Peyer's patch (tissue), 4 donors: Measurements from ENCODE around the gene CDH1. TPM values are rescaled to one million over a fixed set of nuclear protein-coding genes. Genes with fewer than 3 reads are reported as not detected.

Experiments used
- DNase-seq, 3 donors: peaks; one replicate each; pipeline ENCODE4 v3.0.0-alpha.2; 2017 to 2019
- H3K27ac ChIP-seq, 4 donors: fragments of 200-600 bp; sonication (generic); one replicate each; pipeline ENCODE4 v1.5.1; 2016 to 2019
- H3K27me3 ChIP-seq, 2 donors: fragments of 200-600 bp; sonication (generic); one replicate each; pipeline ENCODE4 v1.5.1; 2019
- H3K36me3 ChIP-seq, 3 donors: fragments of 200-600 bp; sonication (generic); one replicate each; pipeline ENCODE4 v1.5.1; 2016 to 2019
- H3K4me1 ChIP-seq, 4 donors: fragments of 200-600 bp; sonication (generic); one replicate each; pipeline ENCODE4 v1.5.1; 2016 to 2019
- H3K4me3 ChIP-seq, 4 donors: fragments of 200-600 bp; sonication (generic); 1 replicate in 3 of 4; 2 replicates in 1 of 4; pipeline ENCODE4 v1.5.1; 2016 to 2019; ENCODE audit warnings: mild to moderate bottlenecking in 1 of 4
- H3K9me3 ChIP-seq, 4 donors: fragments of 200-600 bp; sonication (generic); one replicate each; pipeline ENCODE4 v1.5.1; 2016 to 2019; ENCODE audit warnings: mild to moderate bottlenecking in 1 of 4
- CTCF ChIP-seq, 6 experiments: fragments of 450-650 bp in 4 of 6; fragments of 200-600 bp in 2 of 6; sonication (generic) in 1 of 6; IDR thresholded peaks; one replicate each; pipeline ENCODE4 v1.5.1; 2017 to 2019; ENCODE audit warnings: antibody characterized with exemption in 6 of 6, mild to moderate bottlenecking in 3 of 6, moderate library complexity in 1 of 6
- POLR2A ChIP-seq, 2 donors: fragments of 450-650 bp; IDR thresholded peaks; one replicate each; pipeline ENCODE4 v1.5.1; 2017; ENCODE audit warnings: antibody characterized with exemption in 2 of 2, mild to moderate bottlenecking in 2 of 2, moderate library complexity in 2 of 2
- total RNA-seq, 4 donors: library from RNA; depleted of rRNA; stranded (reverse); fragments of >200 nt; gene quantifications; one replicate each; pipeline ENCODE4 v1.1.0, GENCODE V29; 2016

Gene CDH1
- total RNA-seq, 4 donors from 2014 or later, result 56.9 to 612 (median 429) TPM

- TF ChIP-seq POLR2A (IDR thresholded peaks at IDR 0.05) (no peak), CTCF (IDR thresholded peaks at IDR 0.05) (no peak)
- Histone ChIP-seq H3K27me3 (no peaks in the 10 kb centered on the region), H3K9me3 (no peaks in the 10 kb centered on the region), H3K4me1 (no peaks in the 10 kb centered on the region), H3K36me3 (peaks cover 0 to 10% (median 0%) of the 10 kb centered on the region in 3 donors), H3K27ac (no peak overlapping the region), H3K4me3 (no peak overlapping the region)
- no peak for DNase-seq
Measured at GRCh38 chr16:68857479-68857878, 120.4 kb downstream of the CDH1 start.

GRCh38 chr16:68859828-68860227, 122.7 kb downstream of the CDH1 start:
- TF ChIP-seq CTCF (IDR thresholded peaks at IDR 0.05) (no peak), POLR2A (IDR thresholded peaks at IDR 0.05) (no peak)
- peaks cover 0 to 20% (median 0%) of the 10 kb centered on the region in 3 donors for H3K36me3 ChIP-seq
- no peak for DNase-seq
- no peak overlapping the region for H3K4me3 ChIP-seq
- H3K27ac ChIP-seq, result no peak overlapping the region
- H3K4me1 ChIP-seq, result no peaks in the 10 kb centered on the region
- no peaks in the 10 kb centered on the region for H3K27me3 ChIP-seq
- no peaks in the 10 kb centered on the region for H3K9me3 ChIP-seq

- Histone ChIP-seq H3K36me3 (peaks cover 0 to 20% (median 0%) of the 10 kb centered on the region in 3 donors), H3K4me3 (no peak overlapping the region), H3K27ac (no peak overlapping the region), H3K4me1 (no peaks in the 10 kb centered on the region), H3K9me3 (no peaks in the 10 kb centered on the region), H3K27me3 (no peaks in the 10 kb centered on the region)
- TF ChIP-seq POLR2A (IDR thresholded peaks at IDR 0.05) (no peak), CTCF (IDR thresholded peaks at IDR 0.05) (no peak)
- DNase-seq, result no peak
Measured at GRCh38 chr16:68860978-68861892, 124.1 kb downstream of the CDH1 start.

- DNase-seq, result no peak
- H3K27me3 ChIP-seq, result no peaks in the 10 kb centered on the region
- no peaks in the 10 kb centered on the region for H3K4me1 ChIP-seq
- H3K4me3 ChIP-seq, result no peak overlapping the region
- no peak overlapping the region for H3K27ac ChIP-seq
- no peak for TF ChIP-seq POLR2A (IDR thresholded peaks at IDR 0.05)
- TF ChIP-seq CTCF (IDR thresholded peaks at IDR 0.05), result no peak
- peaks cover 0 to 18% (median 0%) of the 10 kb centered on the region in 3 donors for H3K36me3 ChIP-seq
- no peaks in the 10 kb centered on the region for H3K9me3 ChIP-seq
Measured at GRCh38 chr16:68866933-68867332, 129.8 kb downstream of the CDH1 start.

GRCh38 chr16:68869492-68870088, 132.5 kb downstream of the CDH1 start:
- no peaks in the 10 kb centered on the region for H3K9me3 ChIP-seq
- TF ChIP-seq CTCF (IDR thresholded peaks at IDR 0.05), result no peak
- no peak overlapping the region for H3K27ac ChIP-seq
- peaks cover 0 to 8% (median 0%) of the 10 kb centered on the region in 3 donors for H3K36me3 ChIP-seq
- no peaks in the 10 kb centered on the region for H3K4me1 ChIP-seq
- no peak for DNase-seq
- H3K27me3 ChIP-seq, result no peaks in the 10 kb centered on the region
- no peak overlapping the region for H3K4me3 ChIP-seq
